Heart right ventricle (tissue), 16 donors: ENCODE data around the gene ST7. TPM values are rescaled to one million over a fixed set of nuclear protein-coding genes. Genes with fewer than 3 reads are reported as not detected.
A peak's percentile ranks its signal among the peaks of the same experiment; 100 is the strongest.
"Not testable (repeated sequence)": the region's sequence is repeated elsewhere in the genome, so short reads cannot be mapped to it uniquely, and the experiment has no call there.

ENCODE experiments used
- ATAC-seq, 8 donors: fragments of 200-7000 bp; cut with Tn5 transposase; one replicate each; pipeline ENCODE4 v1.9.1; 2020; ENCODE audit warnings: mild to moderate bottlenecking in 8 of 8, moderate library complexity in 8 of 8, moderate number of reproducible peaks in 1 of 8
- DNase-seq, 2 donors: peaks; one replicate each; pipeline ENCODE4 v3.0.0-alpha.2; 2020
- H3K27ac ChIP-seq, 10 donors: fragments of 200-600 bp; sonication (generic) in 2 of 10; one replicate each; pipeline versions ENCODE4 v1.5.0 to v1.8.0; 2020 to 2022; ENCODE audit warnings: mild to moderate bottlenecking in 3 of 10
- H3K27me3 ChIP-seq, 7 donors: fragments of 200-600 bp; one replicate each; pipeline ENCODE4 v1.8.0; 2021 to 2022; ENCODE audit warnings: mild to moderate bottlenecking in 2 of 7
- H3K36me3 ChIP-seq, 9 donors: fragments of 200-600 bp; sonication (generic) in 1 of 9; one replicate each; pipeline versions ENCODE4 v1.5.0 to v1.8.0; 2020 to 2022; ENCODE audit warnings: mild to moderate bottlenecking in 2 of 9
- H3K4me1 ChIP-seq, 9 donors: fragments of 200-600 bp; sonication (generic) in 1 of 9; one replicate each; pipeline versions ENCODE4 v1.5.0 to v1.8.0; 2020 to 2022; ENCODE audit warnings: mild to moderate bottlenecking in 4 of 9
- H3K4me3 ChIP-seq, 10 donors: fragments of 200-600 bp; sonication (generic) in 2 of 10; one replicate each; pipeline versions ENCODE4 v1.5.0 to v1.8.0; 2020 to 2022; ENCODE audit warnings: mild to moderate bottlenecking in 7 of 10, moderate library complexity in 2 of 10
- H3K9me3 ChIP-seq, 11 donors: fragments of 200-600 bp in 10 of 11; sonication (generic) in 2 of 11; one replicate each; pipeline versions ENCODE4 v1.5.0 to v1.8.0; 2013 to 2022; ENCODE audit warnings: mild to moderate bottlenecking in 2 of 11, control low read depth in 1 of 11, moderate library complexity in 1 of 11
- CTCF ChIP-seq, 9 donors: fragments of 200-600 bp; sonication (generic) in 2 of 9; IDR thresholded peaks; one replicate each; pipeline versions ENCODE4 v1.5.0 to v1.8.0; 2021 to 2022; ENCODE audit warnings: antibody characterized with exemption in 9 of 9, mild to moderate bottlenecking in 5 of 9, moderate library complexity in 1 of 9
- WGBS, 2 donors: extraction: QIAGEN DNeasy Blood & Tissue Kit; methylation state at CpG; one replicate each; pipeline ENCODE4 v1.1.7; 2013; ENCODE audit warnings: inconsistent platforms in 1 of 2; 5-methylcytosine and 5-hydroxymethylcytosine counted together
- intact Hi-C, 10 donors: fragments of 100-400 bp; cut with DNase I; formaldehyde crosslinking; loops; one replicate each; pipeline versions ENCODE4 v1.11.1 to v1.14.2; 2022
- polyA plus RNA-seq, 2 donors: library from polyadenylated mRNA; stranded (reverse); fragments of 200-250 nt; gene quantifications; one replicate each; pipeline ENCODE4 v1.2.3, GENCODE V29; 2013
- total RNA-seq, 10 donors: library from RNA; stranded (reverse); fragmentation: NEBNext Ultra II Directional in 3 of 10; extraction: Animal tissue kit (Norgen Biotek cat#: 25700) in 3 of 10; gene quantifications; one replicate each; pipeline versions ENCODE4 v1.2.1 to v1.2.4, GENCODE V29; 2021 to 2023
- donor health status: Arrhythmogenic right ventricular cardiomyopathy.
- donor health status: ischemic (EF 13 %, LVEDD 7.1; RV severe dilation, severe dysfunction).
- donor health status: healthy with polysubstance abuse.
- donor health status: DM: no; HTN: yes; CAD: no.
- donor health status: DM: no; HTN: no; CAD: no.
- donor health status: ischemic (EF 25% LVEDD 6.9; RV normal size, moderate dysfunction).
- donor health status: ischemic (EF 25% LVEDD 5.7; RV mildly dilated, moderate dysfunction).
- donor health status: healthy.
- donor health status: DM: yes; HTN: yes; CAD: no.
- donor health status: Ischemic cardiomyopathy.
- donor health status: ischemic (EF 35%, LVEDD 5.7; RV mildly dilated, moderate dysfunction).
- donor health status: nonischemic (EF 11% LVEDD 7.7; RV severe dilation, severe dysfunction).
- donor health status: DM: yes; HTN: yes; CAD: no.
- donor health status: PGD.
- donor health status: ischemic (EF 29% LVEDD 5.4; RV normal size, mild dysfunction).
- donor health status: nonischemic (EF 23%, LVEDD 6.1; RV moderate dilation, normal function).

The ST7 gene
- total and polyA plus RNA-seq, 12 donors: 20.1 to 40.2 (median 23.4) TPM

GRCh38 chr7:117117172-117117571 is 163.9 kb downstream of the ST7 start:
- no peak for TF ChIP-seq CTCF (IDR thresholded peaks at IDR 0.05)
- no peak overlapping the region for H3K27ac ChIP-seq
- peaks cover 0 to 12% (median 0%) of the 10 kb centered on the region in 9 donors for H3K36me3 ChIP-seq
- DNase-seq (no peak), ATAC-seq (peak in 1 of 8 donors; percentile 15)
- 98% methylated on average over 2 of the region's 2 CpGs for WGBS, 2 donors
- H3K4me1 ChIP-seq: peaks cover 0 to 13% (median 4%) of the 10 kb centered on the region in 9 donors
- H3K27me3 ChIP-seq: no peaks in the 10 kb centered on the region
- H3K9me3 ChIP-seq: no peaks in the 10 kb centered on the region
- no peak overlapping the region for H3K4me3 ChIP-seq
- intact Hi-C loops: loop anchor here in 2 of 10 donors (5.0 to 10.0 kb wide), 4 partner anchors 52 to 185 kb away; no protein-coding TSS in a partner anchor

- no peak for DNase-seq
- H3K9me3 ChIP-seq: no peaks in the 10 kb centered on the region
- no peak for TF ChIP-seq CTCF (IDR thresholded peaks at IDR 0.05)
- intact Hi-C loops: loop anchor here in 9 of 10 donors (1.0 to 10.0 kb wide), 9 partner anchors 54 to 188 kb away; no protein-coding TSS in a partner anchor
- peaks cover 0 to 12% (median 0%) of the 10 kb centered on the region in 9 donors for H3K36me3 ChIP-seq
- no peak overlapping the region for H3K4me3 ChIP-seq
- ATAC-seq: peak in 3 of 8 donors; percentile 30 to 47 (median 39)
- no peaks in the 10 kb centered on the region for H3K27me3 ChIP-seq
- peaks cover 0 to 23% (median 4%) of the 10 kb centered on the region in 9 donors for H3K4me1 ChIP-seq
- 53 to 65% methylated on average over 4 of the region's 4 CpGs for WGBS, 2 donors
- no peak overlapping the region for H3K27ac ChIP-seq
Observed at GRCh38 chr7:117118579-117119180, 165.4 kb downstream of the ST7 start.

- Histone ChIP-seq H3K4me3 (no peak overlapping the region), H3K27ac (no peak overlapping the region), H3K27me3 (no peaks in the 10 kb centered on the region), H3K36me3 (peaks cover 0 to 12% (median 0%) of the 10 kb centered on the region in 9 donors), H3K4me1 (peaks cover 0 to 30% (median 8%) of the 10 kb centered on the region in 9 donors), H3K9me3 (no peaks in the 10 kb centered on the region)
- intact Hi-C loops: loop anchor here in 9 of 10 donors (1.0 to 10.0 kb wide), 9 partner anchors 55 to 189 kb away; no protein-coding TSS in a partner anchor
- peak; percentile 60 to 94 (median 89) for TF ChIP-seq CTCF (IDR thresholded peaks at IDR 0.05)
- 12 to 16% methylated on average over 7 of the region's 7 CpGs for WGBS, 2 donors
- DNase-seq (peak; percentile 71 to 82), ATAC-seq (peak in 6 of 8 donors; percentile 45 to 76 (median 57))
Observed at GRCh38 chr7:117119192-117119924, 166.1 kb downstream of the ST7 start.

- peaks cover 0 to 39% (median 18%) of the 10 kb centered on the region in 9 donors for H3K4me1 ChIP-seq
- 94 to 100% methylated on average over 1 of the region's 1 CpG for WGBS, 2 donors
- not testable (repeated sequence) for H3K27ac ChIP-seq, ATAC-seq, H3K9me3 ChIP-seq, DNase-seq, H3K4me3 ChIP-seq, H3K27me3 ChIP-seq
- intact Hi-C loops: loop anchor here in 2 of 10 donors (2.0 kb wide), 2 partner anchors 134 to 190 kb away; no protein-coding TSS in a partner anchor
- H3K36me3 ChIP-seq: peaks cover 0 to 12% (median 0%) of the 10 kb centered on the region in 9 donors
Observed at GRCh38 chr7:117120321-117120720, 167.0 kb downstream of the ST7 start.

- H3K4me3 ChIP-seq, ATAC-seq, intact Hi-C loops, H3K9me3 ChIP-seq, H3K27me3 ChIP-seq, H3K27ac ChIP-seq, DNase-seq: not testable (repeated sequence)
- 88 to 92% methylated on average over 1 of the region's 1 CpG for WGBS, 2 donors
- Histone ChIP-seq H3K4me1 (peaks cover 0 to 40% (median 19%) of the 10 kb centered on the region in 9 donors), H3K36me3 (peaks cover 0 to 12% (median 0%) of the 10 kb centered on the region in 9 donors)
Observed at GRCh38 chr7:117122036-117122435, 168.7 kb downstream of the ST7 start.
